Astrocyte of the spinal cord (primary cell): ENCODE data around the gene DLX4.

Experiments used
- DNase-seq: peaks from one replicate; pipeline ENCODE4 v3.0.0; 2011; ENCODE audit warnings: low read depth, low spot score
- H3K4me3 ChIP-seq: 2 replicates; pipeline ENCODE4 v1.5.1; 2011; ENCODE audit warnings: low read depth, mild to moderate bottlenecking, low read length, moderate library complexity
- in situ Hi-C: cut with HindIII; loops from 2 replicates; pipeline ENCODE4 v1.10.0; 2017; ENCODE audit warnings: low sequenced_read_pairs
- TF ChIP-seq, protein P1 (sequence below): IDR thresholded peaks from 2 replicates; pipeline ENCODE4 v1.5.1; 2012; ENCODE audit warnings: low read depth, mild to moderate bottlenecking, low read length, inconsistent platforms

DLX4 gene

DNA sequence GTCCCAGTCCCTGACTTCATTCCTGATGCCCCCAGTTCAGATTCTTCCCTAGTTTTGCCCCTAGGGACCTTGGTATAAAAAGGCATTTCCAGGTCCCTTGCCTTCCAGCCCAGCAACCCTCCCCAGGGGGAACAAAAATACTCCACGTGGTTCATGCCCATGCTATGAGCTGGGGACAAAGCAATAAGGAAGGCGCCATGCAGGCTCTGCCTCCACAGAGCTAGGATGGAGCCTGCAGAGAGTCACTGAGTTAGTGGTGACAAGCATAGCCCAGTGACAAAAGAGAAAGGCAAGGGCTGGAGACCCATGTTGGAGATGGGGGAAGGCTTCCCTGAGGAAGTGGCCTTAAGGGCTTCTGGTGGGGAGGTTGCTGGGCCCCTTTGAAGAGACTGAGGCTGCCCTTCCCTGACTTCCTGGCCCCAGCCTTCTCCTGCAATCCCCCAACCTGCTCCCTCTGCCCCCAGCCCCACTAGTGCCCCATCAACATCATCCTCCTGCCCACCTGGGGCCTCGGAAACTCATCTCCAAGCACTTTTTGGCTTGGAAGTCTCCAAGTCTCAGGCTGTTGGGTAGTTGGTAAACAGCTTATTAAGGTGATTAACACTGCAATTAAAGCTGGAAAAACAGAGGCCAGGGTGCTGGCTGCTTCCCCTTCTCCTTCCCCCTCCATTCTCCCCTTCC lies 16.5 kb downstream of the DLX4 start:
- TF ChIP-seq, protein P1, sequence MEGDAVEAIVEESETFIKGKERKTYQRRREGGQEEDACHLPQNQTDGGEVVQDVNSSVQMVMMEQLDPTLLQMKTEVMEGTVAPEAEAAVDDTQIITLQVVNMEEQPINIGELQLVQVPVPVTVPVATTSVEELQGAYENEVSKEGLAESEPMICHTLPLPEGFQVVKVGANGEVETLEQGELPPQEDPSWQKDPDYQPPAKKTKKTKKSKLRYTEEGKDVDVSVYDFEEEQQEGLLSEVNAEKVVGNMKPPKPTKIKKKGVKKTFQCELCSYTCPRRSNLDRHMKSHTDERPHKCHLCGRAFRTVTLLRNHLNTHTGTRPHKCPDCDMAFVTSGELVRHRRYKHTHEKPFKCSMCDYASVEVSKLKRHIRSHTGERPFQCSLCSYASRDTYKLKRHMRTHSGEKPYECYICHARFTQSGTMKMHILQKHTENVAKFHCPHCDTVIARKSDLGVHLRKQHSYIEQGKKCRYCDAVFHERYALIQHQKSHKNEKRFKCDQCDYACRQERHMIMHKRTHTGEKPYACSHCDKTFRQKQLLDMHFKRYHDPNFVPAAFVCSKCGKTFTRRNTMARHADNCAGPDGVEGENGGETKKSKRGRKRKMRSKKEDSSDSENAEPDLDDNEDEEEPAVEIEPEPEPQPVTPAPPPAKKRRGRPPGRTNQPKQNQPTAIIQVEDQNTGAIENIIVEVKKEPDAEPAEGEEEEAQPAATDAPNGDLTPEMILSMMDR: no peak
- no peak overlapping the region for H3K4me3 ChIP-seq
- no peak for DNase-seq
- in situ Hi-C loops: no loop called here

DNA sequence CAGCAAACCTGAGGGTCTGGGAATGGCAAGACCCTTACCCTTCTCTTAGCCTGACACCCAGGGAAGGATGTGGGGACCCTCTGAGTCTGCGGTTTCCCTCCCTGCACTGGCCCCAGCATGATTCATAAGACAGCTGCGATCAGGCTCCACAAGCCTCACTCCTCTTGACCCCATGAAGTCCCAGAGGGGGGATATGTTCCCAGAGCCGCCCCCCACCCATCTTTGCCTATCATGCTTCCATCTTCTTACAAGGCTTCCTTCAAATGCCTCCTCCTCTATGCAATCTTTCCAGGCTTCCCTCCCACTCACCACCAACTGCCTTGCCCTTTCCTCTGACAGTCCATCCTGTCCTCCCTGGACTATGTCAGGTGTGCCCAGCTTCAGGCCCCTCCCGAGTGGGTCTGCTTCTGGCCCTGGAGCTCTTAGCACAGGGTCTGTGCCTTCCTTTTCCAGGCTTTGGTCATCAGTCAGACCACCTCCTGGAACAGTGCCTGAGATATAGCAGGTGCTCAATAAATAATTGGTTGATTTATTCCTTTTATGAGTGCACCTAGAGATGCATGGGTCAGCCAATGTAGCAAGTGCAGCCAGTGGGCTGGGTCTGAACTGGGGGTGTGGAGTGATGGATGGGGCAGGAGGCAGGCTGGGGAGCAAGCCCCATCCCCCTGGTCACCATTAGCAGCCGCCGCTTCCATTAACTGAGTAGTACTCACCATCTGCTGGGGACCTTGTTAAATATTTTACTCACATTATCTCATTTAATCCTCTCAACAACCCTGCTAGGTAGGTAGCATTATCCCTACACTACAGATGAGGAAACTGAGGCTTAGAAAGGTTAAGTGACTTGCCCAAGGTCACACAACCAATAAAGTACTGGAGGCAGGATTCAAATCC lies 17.7 kb downstream of the DLX4 start:
- no peak for DNase-seq
- TF ChIP-seq, protein P1: no peak
- H3K4me3 ChIP-seq: no peak overlapping the region
- in situ Hi-C loops: no loop called here

GRCh38 chr17:49987290-49987585 lies 18.2 kb downstream of the DLX4 start:
- TF ChIP-seq, protein P1: no peak
- no peak overlapping the region for H3K4me3 ChIP-seq
- no peak for DNase-seq
- in situ Hi-C loops: no loop called here

GRCh38 chr17:49987681-49988441 lies 18.9 kb downstream of the DLX4 start:
- in situ Hi-C loops: no loop called here
- no peak overlapping the region for H3K4me3 ChIP-seq
- TF ChIP-seq, protein P1: no peak
- no peak for DNase-seq

- DNase-seq: no peak
- in situ Hi-C loops: no loop called here
- no peak overlapping the region for H3K4me3 ChIP-seq
- TF ChIP-seq, protein P1: no peak
Observed at GRCh38 chr17:49989518-49989880, 20.5 kb downstream of the DLX4 start.

DNA sequence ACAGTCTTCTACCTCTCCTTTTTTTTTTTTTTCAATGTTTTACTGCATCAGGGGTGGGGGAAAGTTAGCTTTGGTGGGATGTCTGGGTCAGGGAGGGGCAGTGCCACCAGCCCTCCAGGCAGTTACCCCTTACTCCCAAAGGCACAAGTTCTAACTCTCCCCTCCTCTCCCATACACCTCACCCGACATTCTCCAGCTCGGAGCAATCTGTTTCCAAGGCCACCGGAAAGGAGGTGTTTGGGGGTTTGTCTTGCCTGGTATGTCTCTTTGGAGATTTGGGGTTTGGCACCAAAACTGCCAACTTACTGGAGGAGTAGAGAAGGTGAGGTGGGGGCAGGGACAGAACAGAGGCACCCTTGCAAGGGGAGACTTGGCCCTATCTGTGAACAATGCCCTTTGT lies 21.3 kb downstream of the DLX4 start:
- DNase-seq: no peak
- TF ChIP-seq, protein P1: no peak
- in situ Hi-C loops: loop anchor here (10.0 kb wide), 1 partner anchor 76 kb away; no protein-coding TSS in a partner anchor
- H3K4me3 ChIP-seq: no peak overlapping the region
